ENCODE results near the gene TRIM31.

GRCh38 chr6:30157999-30158398, 45.1 kb upstream of the TRIM31 start:
- no peak for TF ChIP-seq EZH2phosphoT487 (IDR thresholded peaks at IDR 0.05; ENCODE audit: insufficient read depth, low read depth)
- TF ChIP-seq EZH2 (IDR thresholded peaks at IDR 0.05; ENCODE audit: insufficient read depth, poor library complexity, severe bottlenecking), result no peak

Data from GM23248 (cell line).